Measurements from ENCODE around the gene C14orf119. TPM values are rescaled to one million over a fixed set of nuclear protein-coding genes. Genes with fewer than 3 reads are reported as not detected.
A peak's percentile ranks its signal among the peaks of the same experiment; 100 is the strongest.

Gene C14orf119
- total and polyA plus RNA-seq, 9 of the 15 experiments (the other 6 are each of a cell fraction or from before 2014, with no cell fraction given): 36.7 to 251 (median 51.8) TPM

DNA sequence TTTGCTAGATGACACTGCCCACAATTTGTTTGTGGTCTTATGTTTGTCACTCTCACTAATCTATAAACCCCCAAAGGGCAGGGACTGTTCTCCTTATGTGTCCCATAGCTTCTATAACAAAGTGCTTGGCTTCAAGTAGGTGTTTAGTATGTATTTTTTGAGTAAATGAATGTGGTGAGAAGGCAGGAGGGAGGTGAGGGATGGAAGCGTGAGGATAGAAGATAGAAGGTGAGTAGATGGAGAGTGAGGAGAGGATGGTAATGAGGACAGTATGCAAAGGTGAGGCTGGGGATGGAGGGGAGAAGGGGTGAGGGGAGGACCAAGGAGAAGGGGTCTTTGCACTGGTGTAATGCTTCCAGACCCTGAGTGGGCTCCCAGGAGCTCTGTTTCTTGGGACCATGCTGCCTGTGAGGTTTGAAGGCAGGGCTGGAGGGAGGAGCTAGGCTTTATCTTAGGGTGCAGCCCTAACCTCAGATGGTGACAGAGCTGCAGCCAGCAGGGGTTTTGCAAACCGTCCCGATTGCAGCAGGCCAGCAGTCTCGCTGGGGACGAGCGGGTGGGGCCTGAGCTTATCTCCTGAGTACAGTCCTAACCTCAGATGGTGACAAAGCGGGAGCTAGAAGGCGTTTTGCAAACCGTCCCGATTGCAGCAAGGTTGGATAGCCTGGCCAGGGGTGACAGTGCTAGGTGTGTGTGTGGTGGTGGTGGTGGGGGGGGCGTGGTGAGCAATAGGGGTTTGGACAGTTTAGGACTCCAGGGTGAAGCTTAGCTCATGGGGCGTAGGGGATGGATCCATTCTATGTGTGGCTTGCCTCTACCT, 17.3 kb downstream of the C14orf119 start (continued):
- TF ChIP-seq ZNF197 (CRISPR knock-in tag; IDR thresholded peaks at IDR 0.05; ENCODE audit: low read depth) (peak; percentile 83; the same call in 1 of the 2 replicates), SMC3 (conservative IDR thresholded peaks at IDR 0.05; ENCODE audit: insufficient read depth, low read depth, low read length) (0 out of 2 replicates have a peak, but pooled peaks have one; percentile 14), FUS (optimal IDR thresholded peaks at IDR 0.05; ENCODE audit: low read depth, low read length) (no peak), FOXJ2 (tag; IDR thresholded peaks at IDR 0.05) (peak; percentile 45; the same call in 1 of the 2 replicates), ZNF354B (CRISPR knock-in tag; IDR thresholded peaks at IDR 0.05) (no peak), ZBTB12 (CRISPR knock-in tag; IDR thresholded peaks at IDR 0.05) (0 out of 2 replicates have a peak, but pooled peaks have one; percentile 36), MAZ (CRISPR knock-in tag; conservative IDR thresholded peaks at IDR 0.05 in 1 of 2, IDR thresholded peaks at IDR 0.05 in 1 of 2) (peak; percentile 88 to 90), NR2F6 (CRISPR knock-in tag; IDR thresholded peaks at IDR 0.05) (no peak), ZFP30 (CRISPR knock-in tag; IDR thresholded peaks at IDR 0.05; ENCODE audit: borderline replicate concordance) (no peak), TAF9B (IDR thresholded peaks at IDR 0.05; ENCODE audit: partially characterized antibody) (no peak), ZNF551 (CRISPR knock-in tag; IDR thresholded peaks at IDR 0.05) (no peak), KDM2B (CRISPR knock-in tag; IDR thresholded peaks at IDR 0.05) (no peak), PHB2 (IDR thresholded peaks at IDR 0.05; ENCODE audit: low read depth) (peak; percentile 91), TCFL5 (CRISPR knock-in tag; conservative IDR thresholded peaks at IDR 0.05) (no peak), GTF2F1 (IDR thresholded peaks at IDR 0.05; ENCODE audit: low read depth, low read length) (no peak), MYBL2 (IDR thresholded peaks at IDR 0.05; ENCODE audit: low read depth) (no peak), MYBL2 (CRISPR knock-in tag; IDR thresholded peaks at IDR 0.05; ENCODE audit: borderline replicate concordance) (no peak), MEF2A (IDR thresholded peaks at IDR 0.05; ENCODE audit: control insufficient read depth, low read depth, low read length) (peak; percentile 33; the same call in 1 of the 2 replicates), SRSF1 (IDR thresholded peaks at IDR 0.05; ENCODE audit: low read depth, low read length) (no peak), CC2D1A (IDR thresholded peaks at IDR 0.05) (peak; percentile 91)
- TF ChIP-seq, protein P1, sequence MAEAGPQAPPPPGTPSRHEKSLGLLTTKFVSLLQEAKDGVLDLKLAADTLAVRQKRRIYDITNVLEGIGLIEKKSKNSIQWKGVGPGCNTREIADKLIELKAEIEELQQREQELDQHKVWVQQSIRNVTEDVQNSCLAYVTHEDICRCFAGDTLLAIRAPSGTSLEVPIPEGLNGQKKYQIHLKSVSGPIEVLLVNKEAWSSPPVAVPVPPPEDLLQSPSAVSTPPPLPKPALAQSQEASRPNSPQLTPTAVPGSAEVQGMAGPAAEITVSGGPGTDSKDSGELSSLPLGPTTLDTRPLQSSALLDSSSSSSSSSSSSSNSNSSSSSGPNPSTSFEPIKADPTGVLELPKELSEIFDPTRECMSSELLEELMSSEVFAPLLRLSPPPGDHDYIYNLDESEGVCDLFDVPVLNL (CRISPR knock-in tag; IDR thresholded peaks at IDR 0.05; ENCODE audit: low read depth): no peak

Data from K562 (cell line).